ENCODE results near the gene SLAMF8.

Gene SLAMF8

DNA sequence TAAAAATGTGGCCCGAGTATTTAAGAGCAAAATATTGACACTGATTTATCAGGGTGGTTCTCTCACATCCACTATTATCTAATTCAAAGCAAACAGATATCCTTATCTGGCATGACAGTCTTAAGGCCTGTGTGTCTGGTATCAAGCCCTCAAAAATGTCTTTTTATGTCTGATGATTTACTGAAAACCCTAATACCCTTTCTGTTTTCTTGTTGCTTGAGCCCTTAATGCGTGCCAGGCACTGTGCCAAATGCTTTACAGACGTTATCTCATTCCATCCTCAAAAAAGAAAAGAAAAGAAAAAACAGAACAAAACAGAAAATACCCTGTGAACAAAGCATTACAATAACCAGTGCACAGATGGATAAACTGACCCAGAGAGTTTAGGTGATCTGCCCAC lies 40.2 kb upstream of the SLAMF8 start:
- H3K9me3 ChIP-seq (ENCODE audit: control insufficient read depth, insufficient read depth, low read length): no peaks in the 10 kb centered on the region
- no peaks in the 10 kb centered on the region for H4K20me1 ChIP-seq (ENCODE audit: control insufficient read depth, insufficient read depth, low read depth, low read length)
- H3K27ac ChIP-seq (ENCODE audit: low read depth, low read length): no peak overlapping the region
- H3K4me3 ChIP-seq (ENCODE audit: low read length): no peak overlapping the region
- H3K79me2 ChIP-seq (ENCODE audit: control insufficient read depth, low read length): no peaks in the 10 kb centered on the region
- no peak overlapping the region for H3K4me2 ChIP-seq (ENCODE audit: low read length)
- no peaks in the 10 kb centered on the region for H3K4me1 ChIP-seq (ENCODE audit: control insufficient read depth, low read length)
- no peaks in the 10 kb centered on the region for H3K36me3 ChIP-seq (ENCODE audit: control insufficient read depth, low read length)
- TF ChIP-seq, protein P1, sequence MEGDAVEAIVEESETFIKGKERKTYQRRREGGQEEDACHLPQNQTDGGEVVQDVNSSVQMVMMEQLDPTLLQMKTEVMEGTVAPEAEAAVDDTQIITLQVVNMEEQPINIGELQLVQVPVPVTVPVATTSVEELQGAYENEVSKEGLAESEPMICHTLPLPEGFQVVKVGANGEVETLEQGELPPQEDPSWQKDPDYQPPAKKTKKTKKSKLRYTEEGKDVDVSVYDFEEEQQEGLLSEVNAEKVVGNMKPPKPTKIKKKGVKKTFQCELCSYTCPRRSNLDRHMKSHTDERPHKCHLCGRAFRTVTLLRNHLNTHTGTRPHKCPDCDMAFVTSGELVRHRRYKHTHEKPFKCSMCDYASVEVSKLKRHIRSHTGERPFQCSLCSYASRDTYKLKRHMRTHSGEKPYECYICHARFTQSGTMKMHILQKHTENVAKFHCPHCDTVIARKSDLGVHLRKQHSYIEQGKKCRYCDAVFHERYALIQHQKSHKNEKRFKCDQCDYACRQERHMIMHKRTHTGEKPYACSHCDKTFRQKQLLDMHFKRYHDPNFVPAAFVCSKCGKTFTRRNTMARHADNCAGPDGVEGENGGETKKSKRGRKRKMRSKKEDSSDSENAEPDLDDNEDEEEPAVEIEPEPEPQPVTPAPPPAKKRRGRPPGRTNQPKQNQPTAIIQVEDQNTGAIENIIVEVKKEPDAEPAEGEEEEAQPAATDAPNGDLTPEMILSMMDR (IDR thresholded peaks at IDR 0.05; ENCODE audit: low read depth, low read length, poor library complexity, severe bottlenecking): no peak
- TF ChIP-seq EZH2phosphoT487 (IDR thresholded peaks at IDR 0.05; ENCODE audit: borderline replicate concordance, low read length): no peak
- no peaks in the 10 kb centered on the region for H3F3A ChIP-seq (ENCODE audit: control insufficient read depth, insufficient read depth)
- no peaks in the 10 kb centered on the region for H3K27me3 ChIP-seq (ENCODE audit: control insufficient read depth, low read length)
- no peaks in the 10 kb centered on the region for H3K9me2 ChIP-seq (replicated peaks; ENCODE audit: control insufficient read depth, low read length)

DNA sequence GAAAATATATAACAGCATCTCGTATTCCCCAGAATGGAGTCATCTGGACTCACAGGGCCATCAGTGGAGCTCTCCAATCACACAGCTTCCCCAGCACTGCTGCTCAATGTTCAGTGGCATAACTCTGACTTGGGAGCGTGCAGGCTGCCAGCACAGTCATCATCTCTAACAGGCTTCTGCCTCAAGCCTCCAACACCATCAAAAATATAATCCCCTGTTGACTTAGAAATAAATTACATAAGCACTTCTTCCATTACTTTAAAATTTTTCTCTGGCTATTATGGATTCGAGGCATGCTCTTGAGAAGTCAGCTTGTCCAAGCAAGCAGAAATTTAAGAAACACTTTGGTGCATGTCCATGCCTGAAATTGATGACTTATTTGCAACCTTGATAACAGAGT lies 39.7 kb upstream of the SLAMF8 start:
- H3K4me2 ChIP-seq (ENCODE audit: low read length): no peak overlapping the region
- H3K9me3 ChIP-seq (ENCODE audit: control insufficient read depth, insufficient read depth, low read length): no peaks in the 10 kb centered on the region
- H3K79me2 ChIP-seq (ENCODE audit: control insufficient read depth, low read length): no peaks in the 10 kb centered on the region
- no peaks in the 10 kb centered on the region for H3K36me3 ChIP-seq (ENCODE audit: control insufficient read depth, low read length)
- H3K27ac ChIP-seq (ENCODE audit: low read depth, low read length): no peak overlapping the region
- H3F3A ChIP-seq (ENCODE audit: control insufficient read depth, insufficient read depth): no peaks in the 10 kb centered on the region
- no peaks in the 10 kb centered on the region for H3K27me3 ChIP-seq (ENCODE audit: control insufficient read depth, low read length)
- TF ChIP-seq, protein P1 (IDR thresholded peaks at IDR 0.05; ENCODE audit: low read depth, low read length, poor library complexity, severe bottlenecking): no peak
- TF ChIP-seq EZH2phosphoT487 (IDR thresholded peaks at IDR 0.05; ENCODE audit: borderline replicate concordance, low read length): no peak
- H3K4me3 ChIP-seq (ENCODE audit: low read length): no peak overlapping the region
- no peaks in the 10 kb centered on the region for H3K4me1 ChIP-seq (ENCODE audit: control insufficient read depth, low read length)
- no peaks in the 10 kb centered on the region for H3K9me2 ChIP-seq (replicated peaks; ENCODE audit: control insufficient read depth, low read length)
- H4K20me1 ChIP-seq (ENCODE audit: control insufficient read depth, insufficient read depth, low read depth, low read length): no peaks in the 10 kb centered on the region

DNA sequence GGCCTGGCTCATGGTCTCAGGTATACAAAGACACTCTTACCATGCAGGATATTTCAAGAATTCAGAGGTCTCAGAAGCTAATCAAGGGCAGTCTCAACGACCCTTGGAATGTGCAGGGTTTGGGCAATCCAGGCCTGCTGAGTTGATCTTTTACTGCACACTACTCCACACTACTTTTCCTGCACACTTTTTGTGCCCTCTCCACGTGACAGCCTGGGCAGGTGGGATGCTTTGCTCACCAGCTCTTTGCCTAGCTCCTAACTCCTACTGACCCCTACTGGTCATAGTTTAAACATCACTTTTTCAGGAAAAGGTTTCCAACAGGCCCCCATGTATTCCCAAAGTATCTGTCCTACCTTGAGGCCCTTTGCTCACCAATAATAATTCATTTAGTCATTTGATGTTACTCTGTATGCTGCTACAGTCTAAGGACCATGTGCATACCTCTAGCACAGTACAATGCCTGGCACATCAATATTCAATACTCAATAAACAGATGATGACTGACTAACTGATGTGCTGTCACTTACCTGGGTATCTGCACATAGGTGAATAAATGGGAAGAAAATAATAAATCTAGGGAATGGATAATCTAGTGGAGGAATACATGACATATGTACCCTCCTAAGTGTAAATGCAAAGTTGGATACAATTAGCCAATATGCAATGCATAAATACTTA lies 36.3 kb upstream of the SLAMF8 start:
- no peaks in the 10 kb centered on the region for H3K9me2 ChIP-seq (replicated peaks; ENCODE audit: control insufficient read depth, low read length)
- no peak overlapping the region for H3K27ac ChIP-seq (ENCODE audit: low read depth, low read length)
- TF ChIP-seq, protein P1 (IDR thresholded peaks at IDR 0.05; ENCODE audit: low read depth, low read length, poor library complexity, severe bottlenecking): peak; percentile 76
- TF ChIP-seq EZH2phosphoT487 (IDR thresholded peaks at IDR 0.05; ENCODE audit: borderline replicate concordance, low read length): no peak
- H3K4me3 ChIP-seq (ENCODE audit: low read length): no peak overlapping the region
- H3K9me3 ChIP-seq (ENCODE audit: control insufficient read depth, insufficient read depth, low read length): no peaks in the 10 kb centered on the region
- no peaks in the 10 kb centered on the region for H3K36me3 ChIP-seq (ENCODE audit: control insufficient read depth, low read length)
- H3K27me3 ChIP-seq (ENCODE audit: control insufficient read depth, low read length): peaks cover 5% of the 10 kb centered on the region
- no peaks in the 10 kb centered on the region for H4K20me1 ChIP-seq (ENCODE audit: control insufficient read depth, insufficient read depth, low read depth, low read length)
- no peaks in the 10 kb centered on the region for H3K79me2 ChIP-seq (ENCODE audit: control insufficient read depth, low read length)
- H3F3A ChIP-seq (ENCODE audit: control insufficient read depth, insufficient read depth): no peaks in the 10 kb centered on the region
- no peak overlapping the region for H3K4me2 ChIP-seq (ENCODE audit: low read length)
- H3K4me1 ChIP-seq (ENCODE audit: control insufficient read depth, low read length): no peaks in the 10 kb centered on the region
